Neural cell (in vitro differentiated cells): ENCODE data around the gene SCARB2. TPM values are rescaled to one million over a fixed set of nuclear protein-coding genes. Genes with fewer than 3 reads are reported as not detected.

Experiments
- H2AFZ ChIP-seq: fragments of 200-600, 300-800 bp; sonication (generic), shearing (Covaris generic); 2 replicates; pipeline ENCODE4 v1.6.0; 2014; ENCODE audit warnings: low read depth, mild to moderate bottlenecking, antibody characterized with exemption, low read length, moderate library complexity
- H3F3A ChIP-seq: fragments of 200-600 bp; shearing (Covaris generic); 2 replicates; pipeline ENCODE4 v1.6.1; 2016; ENCODE audit warnings: mild to moderate bottlenecking, moderate library complexity, mixed read lengths, antibody characterized with exemption, low read length; ENCODE audit not compliant: insufficient read depth, poor library complexity, severe bottlenecking
- H3K27ac ChIP-seq: fragments of 200-600, 300-800 bp; sonication (generic), shearing (Covaris generic); 2 replicates; pipeline ENCODE4 v1.5.1; 2014; ENCODE audit warnings: mild to moderate bottlenecking, low read length, moderate library complexity
- H3K27me3 ChIP-seq: fragments of 300-800, 200-600 bp; sonication (generic), shearing (Covaris generic); 2 replicates; pipeline ENCODE4 v1.6.0; 2014; ENCODE audit warnings: mild to moderate bottlenecking, low read depth, low read length, moderate library complexity; ENCODE audit not compliant: insufficient read depth
- H3K36me3 ChIP-seq: fragments of 300-800, 200-600 bp; sonication (generic), shearing (Covaris generic); 2 replicates; pipeline ENCODE4 v1.5.1; 2014; ENCODE audit warnings: mild to moderate bottlenecking, antibody characterized with exemption, low read length, moderate library complexity; ENCODE audit not compliant: insufficient read depth
- H3K4me2 ChIP-seq: fragments of 300-800, 200-600 bp; sonication (generic), shearing (Covaris generic); 2 replicates; pipeline ENCODE4 v1.6.0; 2014; ENCODE audit warnings: mild to moderate bottlenecking, low read length
- H3K4me3 ChIP-seq: fragments of 300-800, 200-600 bp; sonication (generic), shearing (Covaris generic); 2 replicates; pipeline ENCODE4 v1.5.1; 2014; ENCODE audit warnings: mild to moderate bottlenecking, low read length, moderate library complexity
- H3K79me2 ChIP-seq: fragments of 200-600 bp; shearing (Covaris generic); replicated peaks from 2 replicates; pipeline ENCODE4 v1.6.0; 2014; ENCODE audit warnings: mild to moderate bottlenecking, low read length, moderate library complexity; ENCODE audit not compliant: insufficient read depth
- H3K9ac ChIP-seq: fragments of 300-800, 200-600 bp; sonication (generic), shearing (Covaris generic); 2 replicates; pipeline ENCODE4 v1.6.1; 2016; ENCODE audit warnings: mild to moderate bottlenecking, low read length, mixed read lengths
- H3K9me2 ChIP-seq: fragments of 200-600 bp; shearing (Covaris generic); 2 replicates; pipeline ENCODE4 v1.6.1; 2016; ENCODE audit warnings: mild to moderate bottlenecking, low read length, mixed read lengths; ENCODE audit not compliant: insufficient read depth
- H3K9me3 ChIP-seq: fragments of 200-600, 300-800 bp; sonication (generic), shearing (Covaris generic); 2 replicates; pipeline ENCODE4 v1.6.1; 2016; ENCODE audit warnings: mild to moderate bottlenecking, mixed run types, low read length, moderate library complexity, mixed read lengths
- H4K20me1 ChIP-seq: fragments of 200-600 bp; shearing (Covaris generic); 2 replicates; pipeline ENCODE4 v1.6.1; 2016; ENCODE audit warnings: mild to moderate bottlenecking, mixed run types; ENCODE audit not compliant: insufficient read depth
- EP300 ChIP-seq: fragments of 450-650 bp; conservative IDR thresholded peaks from 2 replicates; pipeline ENCODE4 v1.6.1; 2014; ENCODE audit warnings: antibody characterized with exemption, mild to moderate bottlenecking, moderate library complexity; ENCODE audit not compliant: poor library complexity, severe bottlenecking
- EZH2 ChIP-seq: fragments of 200-600, 300-800 bp; shearing (Covaris generic), sonication (generic); IDR thresholded peaks from 2 replicates; pipeline ENCODE4 v1.6.1; 2014; ENCODE audit warnings: antibody characterized with exemption, low read length, borderline replicate concordance, mild to moderate bottlenecking; ENCODE audit not compliant: insufficient read depth, poor library complexity, severe bottlenecking
- MXI1 ChIP-seq: fragments of 450-650 bp; conservative IDR thresholded peaks from 2 replicates; pipeline ENCODE4 v1.6.1; 2014; ENCODE audit warnings: antibody characterized with exemption, mild to moderate bottlenecking; ENCODE audit not compliant: poor library complexity, severe bottlenecking
- POLR2AphosphoS5 ChIP-seq: IDR thresholded peaks from 2 replicates; pipeline ENCODE4 v1.6.1; 2012
- RAD21 ChIP-seq: fragments of 450-650 bp; conservative IDR thresholded peaks from 2 replicates; pipeline ENCODE4 v1.6.1; 2014; ENCODE audit warnings: antibody characterized with exemption, mild to moderate bottlenecking, moderate library complexity
- REST ChIP-seq: IDR thresholded peaks from 2 replicates; pipeline ENCODE4 v1.6.1; 2012; ENCODE audit warnings: borderline replicate concordance
- SMC3 ChIP-seq: fragments of 450-650 bp; conservative IDR thresholded peaks from 2 replicates; pipeline ENCODE4 v1.6.1; 2014; ENCODE audit warnings: antibody characterized with exemption, mild to moderate bottlenecking, moderate library complexity; ENCODE audit not compliant: poor library complexity
- TAF1 ChIP-seq: IDR thresholded peaks from 2 replicates; pipeline ENCODE4 v1.6.1; 2012; ENCODE audit warnings: low read depth
- polyA plus RNA-seq: library from polyadenylated mRNA; depleted of rRNA; stranded (reverse); fragments of >200 nt; gene quantifications from 2 replicates; pipeline ENCODE4 v1.2.3, GENCODE V29; 2014
- TF ChIP-seq, protein P1 (sequence below): fragments of 450-650 bp; IDR thresholded peaks from 2 replicates; pipeline ENCODE4 v1.5.1; 2014; ENCODE audit warnings: antibody characterized with exemption, mild to moderate bottlenecking, moderate library complexity; ENCODE audit not compliant: poor library complexity, severe bottlenecking

Gene SCARB2
- polyA plus RNA-seq, 1 donor from 2014 or later = 256 TPM

DNA sequence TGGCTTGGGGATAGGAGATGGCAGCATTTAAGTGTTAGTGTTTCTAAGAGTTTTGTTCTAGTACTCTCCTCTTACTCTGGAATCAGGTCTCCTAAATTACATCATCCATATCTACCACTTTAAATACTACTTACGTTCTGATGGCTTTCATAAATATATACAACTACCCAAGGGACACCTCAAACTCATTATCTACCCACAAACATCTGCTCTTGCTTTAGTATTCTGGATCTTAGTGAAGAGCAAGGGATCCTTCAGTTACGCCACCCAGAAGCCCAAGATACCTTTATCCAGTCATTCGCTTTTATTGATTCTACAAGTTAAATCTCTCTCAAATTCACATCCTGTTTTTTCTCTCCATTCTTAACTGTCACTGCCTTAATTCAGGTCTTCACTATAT, 72.4 kb downstream of the SCARB2 start:
- Histone ChIP-seq H3F3A (no peaks in the 10 kb centered on the region), H3K4me3 (no peak overlapping the region), H3K9me2 (no peaks in the 10 kb centered on the region), H3K27me3 (no peaks in the 10 kb centered on the region), H3K9ac (no peak overlapping the region), H2AFZ (no peak overlapping the region), H3K4me2 (no peak overlapping the region), H3K36me3 (no peaks in the 10 kb centered on the region), H4K20me1 (no peaks in the 10 kb centered on the region), H3K79me2 (peaks cover 44% of the 10 kb centered on the region), H3K9me3 (no peaks in the 10 kb centered on the region), H3K27ac (no peak overlapping the region)
- TF ChIP-seq REST (no peak), SMC3 (no peak), TAF1 (no peak), RAD21 (no peak), POLR2AphosphoS5 (no peak), EP300 (no peak), EZH2 (no peak), MXI1 (no peak)
- TF ChIP-seq, protein P1, sequence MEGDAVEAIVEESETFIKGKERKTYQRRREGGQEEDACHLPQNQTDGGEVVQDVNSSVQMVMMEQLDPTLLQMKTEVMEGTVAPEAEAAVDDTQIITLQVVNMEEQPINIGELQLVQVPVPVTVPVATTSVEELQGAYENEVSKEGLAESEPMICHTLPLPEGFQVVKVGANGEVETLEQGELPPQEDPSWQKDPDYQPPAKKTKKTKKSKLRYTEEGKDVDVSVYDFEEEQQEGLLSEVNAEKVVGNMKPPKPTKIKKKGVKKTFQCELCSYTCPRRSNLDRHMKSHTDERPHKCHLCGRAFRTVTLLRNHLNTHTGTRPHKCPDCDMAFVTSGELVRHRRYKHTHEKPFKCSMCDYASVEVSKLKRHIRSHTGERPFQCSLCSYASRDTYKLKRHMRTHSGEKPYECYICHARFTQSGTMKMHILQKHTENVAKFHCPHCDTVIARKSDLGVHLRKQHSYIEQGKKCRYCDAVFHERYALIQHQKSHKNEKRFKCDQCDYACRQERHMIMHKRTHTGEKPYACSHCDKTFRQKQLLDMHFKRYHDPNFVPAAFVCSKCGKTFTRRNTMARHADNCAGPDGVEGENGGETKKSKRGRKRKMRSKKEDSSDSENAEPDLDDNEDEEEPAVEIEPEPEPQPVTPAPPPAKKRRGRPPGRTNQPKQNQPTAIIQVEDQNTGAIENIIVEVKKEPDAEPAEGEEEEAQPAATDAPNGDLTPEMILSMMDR = no peak

DNA sequence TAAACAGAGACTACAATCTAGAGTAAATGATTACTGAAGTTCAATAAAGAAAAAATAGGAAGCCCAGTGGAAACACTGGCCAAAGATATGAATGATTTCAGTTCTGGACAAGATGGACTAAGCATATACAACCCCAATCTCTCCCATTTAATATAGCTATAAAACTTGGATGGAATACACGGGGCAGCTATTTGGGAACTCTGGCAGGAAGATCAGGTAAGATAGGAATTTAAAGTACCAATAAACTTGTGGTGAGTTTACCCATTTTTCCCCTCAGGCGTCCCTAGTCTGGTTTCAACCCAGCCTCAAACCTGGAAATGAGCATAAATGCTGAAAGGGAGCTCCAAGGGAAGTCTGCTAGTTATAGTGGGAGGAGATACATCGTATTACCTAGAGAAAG, 85.9 kb downstream of the SCARB2 start:
- Histone ChIP-seq H3K27me3 (no peaks in the 10 kb centered on the region), H3K4me3 (no peak overlapping the region), H3K9me3 (no peaks in the 10 kb centered on the region), H3K27ac (no peak overlapping the region), H2AFZ (no peak overlapping the region), H3K4me2 (no peak overlapping the region), H3K36me3 (no peaks in the 10 kb centered on the region), H3K79me2 (no peaks in the 10 kb centered on the region), H3K9me2 (no peaks in the 10 kb centered on the region), H4K20me1 (no peaks in the 10 kb centered on the region), H3K9ac (no peak overlapping the region), H3F3A (no peaks in the 10 kb centered on the region)
- no peak for TF ChIP-seq REST
- no peak for TF ChIP-seq EP300
- TF ChIP-seq TAF1 = no peak
- TF ChIP-seq MXI1 = no peak
- TF ChIP-seq, protein P1 = no peak
- no peak for TF ChIP-seq RAD21
- no peak for TF ChIP-seq POLR2AphosphoS5
- no peak for TF ChIP-seq EZH2
- TF ChIP-seq SMC3 = no peak
